HepG2 (cell line): Measurements from ENCODE around the gene SERINC2. TPM values are rescaled to one million over a fixed set of nuclear protein-coding genes. Genes with fewer than 3 reads are reported as not detected.

ENCODE experiments used
- ATAC-seq: fragments of 200-7000 bp; cut with Tn5 transposase; 3 replicates; pipeline ENCODE4 v1.9.1; 2020; ENCODE audit warnings: mild to moderate bottlenecking, moderate library complexity
- BruUV-seq: library from RNA; stranded (reverse); fragments of 400-500 nt; replicated peaks from 2 replicates; lab custom pipeline; 2021; lab: Mats Ljungman, UMichigan
- CTCF ChIA-PET: fragments of 300-600 bp; formaldehyde crosslinking; extraction: SDS; loops from one replicate; lab custom pipeline; 2021; ENCODE audit warnings: low total read pairs, inconsistent platforms, low intra/inter-chr PET ratio; lab: Yijun Ruan, JAX
- POLR2A ChIA-PET: fragments of 350-600 bp; sonication (Branson Sonifier 250); formaldehyde crosslinking; loops from one replicate; lab custom pipeline; 2020; ENCODE audit warnings: antibody characterized with exemption, inconsistent platforms; lab: Yijun Ruan, JAX
- DNase-seq: peaks from one replicate; pipeline ENCODE4 v3.0.0-alpha.2; 2015; ENCODE audit warnings: low spot score
- FAIRE-seq: peaks from 3 replicates; lab custom pipeline; 2011; peaks lifted over from hg19 to GRCh38; lab: Jason Lieb, UNC
- H2AFZ ChIP-seq: one replicate; pipeline ENCODE4 v1.6.1; 2011; ENCODE audit warnings: low read length, inconsistent platforms
- H3K27ac ChIP-seq: fragments of 300-600 bp; 3 replicates; pipeline ENCODE4 v1.8.0; 2011; ENCODE audit warnings: mixed run types, mild to moderate bottlenecking, mixed read lengths, low read length, inconsistent platforms; ENCODE audit not compliant: insufficient read depth; ENCODE audit errors: extremely low read length
- H3K27me3 ChIP-seq, 2 experiments: fragments of 200-600 bp in 1 of 2; 2 replicates in 1 of 2; 3 replicates in 1 of 2; pipeline versions ENCODE4 v1.6.0 to v1.8.0; 2011; ENCODE audit warnings: low read length in 2 of 2, mild to moderate bottlenecking in 2 of 2, moderate library complexity in 2 of 2, inconsistent platforms in 1 of 2; ENCODE audit not compliant: insufficient read depth in 2 of 2, control insufficient read depth in 1 of 2
- H3K36me3 ChIP-seq, 2 experiments: fragments of 200-600 bp in 1 of 2; replicated peaks in 1 of 2; 2 replicates in 1 of 2; 3 replicates in 1 of 2; pipeline versions ENCODE4 v1.5.1 to v1.8.0; 2011; ENCODE audit warnings: low read length in 2 of 2, inconsistent platforms in 1 of 2; ENCODE audit not compliant: insufficient read depth in 2 of 2, control insufficient read depth in 1 of 2
- H3K4me1 ChIP-seq: 2 replicates; pipeline ENCODE4 v1.5.1; 2012; ENCODE audit warnings: low read length, inconsistent platforms; ENCODE audit not compliant: insufficient read depth
- H3K4me2 ChIP-seq: 2 replicates; pipeline ENCODE4 v1.6.0; 2011; ENCODE audit warnings: low read depth, low read length, inconsistent platforms
- H3K4me3 ChIP-seq, 3 experiments: fragments of 200-600 bp in 1 of 3; sonication (generic), shearing (Covaris generic) in 1 of 3; replicated peaks in 1 of 3; 2 replicates each; pipeline ENCODE4 v1.5.1; 2011 to 2016; ENCODE audit warnings: low read length in 3 of 3, inconsistent platforms in 2 of 3, low read depth in 2 of 3, mild to moderate bottlenecking in 2 of 3, control low read depth in 1 of 3, mixed read lengths in 1 of 3; ENCODE audit not compliant: insufficient read depth in 1 of 3
- H3K79me2 ChIP-seq: one replicate; pipeline ENCODE4 v1.6.1; 2011; ENCODE audit warnings: low read length, inconsistent platforms; ENCODE audit not compliant: insufficient read depth
- H3K9ac ChIP-seq: 2 replicates; pipeline ENCODE4 v1.6.0; 2011; ENCODE audit warnings: mild to moderate bottlenecking, low read depth, low read length, inconsistent platforms; ENCODE audit not compliant: insufficient read depth
- H3K9me3 ChIP-seq: 2 replicates; pipeline ENCODE4 v1.5.1; 2012; ENCODE audit warnings: mild to moderate bottlenecking, low read length
- H4K20me1 ChIP-seq: 2 replicates; pipeline ENCODE4 v1.6.0; 2011; ENCODE audit warnings: inconsistent platforms, mild to moderate bottlenecking, low read length, moderate library complexity; ENCODE audit not compliant: insufficient read depth
- ESRRA ChIP-seq: sonication (generic); formaldehyde crosslinking; IDR thresholded peaks from 2 replicates; pipeline ENCODE4 v1.5.1; 2020; ENCODE audit warnings: mild to moderate bottlenecking, low read depth, missing genetic modification reagents
- GPBP1L1 ChIP-seq: sonication (generic); formaldehyde crosslinking; IDR thresholded peaks from 2 replicates; pipeline ENCODE4 v1.5.0; 2020; ENCODE audit warnings: mild to moderate bottlenecking, missing genetic modification reagents
- KLF11 ChIP-seq: IDR thresholded peaks from 2 replicates; pipeline ENCODE4 v1.6.1; 2016; ENCODE audit warnings: missing compliant biosample characterization
- KMT2A ChIP-seq: sonication (generic); formaldehyde crosslinking; IDR thresholded peaks from 2 replicates; pipeline ENCODE4 v1.4.0; 2020; ENCODE audit warnings: missing genetic modification reagents
- MED1 ChIP-seq: sonication (generic); formaldehyde crosslinking; IDR thresholded peaks from 2 replicates; pipeline ENCODE4 v1.4.0; 2020; ENCODE audit warnings: missing genetic modification reagents
- MTA1 ChIP-seq: sonication (generic); formaldehyde crosslinking; IDR thresholded peaks from 2 replicates; pipeline ENCODE4 v1.4.0; 2020; ENCODE audit warnings: missing genetic modification reagents, mild to moderate bottlenecking, borderline replicate concordance
- SAP130 ChIP-seq: IDR thresholded peaks from 2 replicates; pipeline ENCODE4 v1.6.1; 2016; ENCODE audit warnings: low read depth
- TCF7 ChIP-seq: sonication (generic); IDR thresholded peaks from 2 replicates; pipeline ENCODE4 v1.6.1; 2016; ENCODE audit warnings: antibody characterized with exemption, low read depth
- ZFX ChIP-seq: sonication (generic); formaldehyde crosslinking; IDR thresholded peaks from 2 replicates; pipeline ENCODE4 v1.4.0; 2020; ENCODE audit warnings: mild to moderate bottlenecking, low read depth, missing genetic modification reagents, moderate library complexity
- ZNF350 ChIP-seq: sonication (generic); formaldehyde crosslinking; IDR thresholded peaks from 2 replicates; pipeline ENCODE4 v1.4.0; 2020; ENCODE audit warnings: mild to moderate bottlenecking, low read depth, missing genetic modification reagents, borderline replicate concordance
- ZNF614 ChIP-seq: IDR thresholded peaks from 2 replicates; pipeline ENCODE4 v1.6.1; 2018; ENCODE audit warnings: missing biosample characterization, missing genetic modification reagents, inconsistent platforms, borderline replicate concordance
- WGBS: methylation state at CpG from one replicate; pipeline ENCODE4 v1.1.6; 2017; ENCODE audit warnings: low lambda C conversion rate; 5-methylcytosine and 5-hydroxymethylcytosine counted together
- in situ Hi-C: cut with HindIII; loops from 2 replicates; pipeline ENCODE4 v1.10.0; 2017; ENCODE audit warnings: low pct_unique_long_range_greater_than_20kb; ENCODE audit not compliant: extremely low pct_ligation_motif_present
- intact Hi-C: fragments of 100-400 bp; cut with micrococcal nuclease; formaldehyde crosslinking; loops from one replicate; pipeline ENCODE4 v1.10.0; 2022; ENCODE audit not compliant: unreplicated experiment
- polyA plus RNA-seq, 8 experiments: library from polyadenylated mRNA; depleted of rRNA in 3 of 8; stranded (reverse) in 7 of 8; unstranded in 1 of 8; fragments of >200 nt; fragmentation: Illumina TruSeq in 4 of 8; extraction: Trizol in 4 of 8; gene quantifications; 2 replicates each; pipeline versions ENCODE4 v1.2.1 to v1.2.3, GENCODE V29; 2011 to 2016; ENCODE audit warnings: low read depth in 4 of 8, missing spikeins in 1 of 8, mixed read lengths in 1 of 8; ENCODE audit not compliant: insufficient read depth in 1 of 8
- total RNA-seq, 5 experiments: library from RNA; depleted of rRNA; stranded (reverse); fragments of >200 nt; fragmentation: Illumina TruSeq; extraction: Trizol; gene quantifications; 2 replicates each; pipeline ENCODE4 v1.2.3, GENCODE V29; 2016; ENCODE audit warnings: low read depth in 1 of 5
- TF ChIP-seq, protein P1 (sequence below): sonication (generic); IDR thresholded peaks from 2 replicates; pipeline ENCODE4 v1.6.1; 2016; ENCODE audit warnings: low read depth, borderline replicate concordance
- TF ChIP-seq, protein P2 (sequence below): sonication (generic); formaldehyde crosslinking; IDR thresholded peaks from 2 replicates; pipeline ENCODE4 v1.5.1; 2020; ENCODE audit warnings: mild to moderate bottlenecking, moderate library complexity, missing genetic modification reagents
- TF ChIP-seq, protein P3 (sequence below): sonication (generic); formaldehyde crosslinking; IDR thresholded peaks from 2 replicates; pipeline ENCODE4 v1.5.0; 2020; ENCODE audit warnings: mild to moderate bottlenecking, missing genetic modification reagents, borderline replicate concordance
- TF ChIP-seq, protein P4 (sequence below): sonication (generic); formaldehyde crosslinking; IDR thresholded peaks from 2 replicates; pipeline ENCODE4 v1.4.0; 2020; ENCODE audit warnings: missing genetic modification reagents, low read depth, mild to moderate bottlenecking, borderline replicate concordance

SERINC2 gene
- total and polyA plus RNA-seq, 2 of the 13 experiments (the other 11 are each of a cell fraction or from before 2014, with no cell fraction given) = 4.8 to 126 TPM

GRCh38 chr1:31372051-31372450, 41.0 kb upstream of the SERINC2 start:
- H4K20me1 ChIP-seq = no peaks in the 10 kb centered on the region
- 0 out of 5 replicates have a peak, but pooled peaks cover 0 to 1% of the 10 kb centered on the region in 2 experiments for H3K36me3 ChIP-seq
- 58% methylated on average over 2 of the region's 3 CpGs for WGBS
- peaks cover 69% of the 10 kb centered on the region for H3K4me1 ChIP-seq
- in situ Hi-C loops = no loop called here
- ChIA-PET CTCF (no interaction called here), POLR2A (interaction anchor here (0.8 to 1.8 kb wide), 7 partner anchors 11 to 152 kb away, joined by 3 to 8 read pairs (median 4); partner anchors contain the start of genes SNRNP40 and ZCCHC17)
- H3K79me2 ChIP-seq = no peaks in the 10 kb centered on the region
- no peak overlapping the region; a peak in 1 of 6 replicates for H3K4me3 ChIP-seq
- no peak for DNase-seq
- H3K27ac ChIP-seq = no peak overlapping the region
- no TSS peak for BruUV-seq
- TF ChIP-seq MTA1 (CRISPR knock-in tag) (no peak), KLF11 (CRISPR knock-in tag) (peak; percentile 15; the same call in 1 of the 2 replicates), MED1 (CRISPR knock-in tag) (no peak), KMT2A (0 out of 2 replicates have a peak, but pooled peaks have one; percentile 35), ESRRA (CRISPR knock-in tag) (peak; percentile 46; the same call in 1 of the 2 replicates), GPBP1L1 (CRISPR knock-in tag) (no peak), TCF7 (no peak), ZNF350 (CRISPR knock-in tag) (0 out of 2 replicates have a peak, but pooled peaks have one; percentile 6), ZFX (CRISPR knock-in tag) (peak; percentile 67; the same call in 1 of the 2 replicates), SAP130 (0 out of 2 replicates have a peak, but pooled peaks have one; percentile 17), ZNF614 (peak; percentile 35; the same call in 1 of the 2 replicates)
- TF ChIP-seq, protein P1, sequence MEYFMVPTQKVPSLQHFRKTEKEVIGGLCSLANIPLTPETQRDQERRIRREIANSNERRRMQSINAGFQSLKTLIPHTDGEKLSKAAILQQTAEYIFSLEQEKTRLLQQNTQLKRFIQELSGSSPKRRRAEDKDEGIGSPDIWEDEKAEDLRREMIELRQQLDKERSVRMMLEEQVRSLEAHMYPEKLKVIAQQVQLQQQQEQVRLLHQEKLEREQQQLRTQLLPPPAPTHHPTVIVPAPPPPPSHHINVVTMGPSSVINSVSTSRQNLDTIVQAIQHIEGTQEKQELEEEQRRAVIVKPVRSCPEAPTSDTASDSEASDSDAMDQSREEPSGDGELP = peak; percentile 71; the same call in 1 of the 2 replicates
- TF ChIP-seq, protein P2, sequence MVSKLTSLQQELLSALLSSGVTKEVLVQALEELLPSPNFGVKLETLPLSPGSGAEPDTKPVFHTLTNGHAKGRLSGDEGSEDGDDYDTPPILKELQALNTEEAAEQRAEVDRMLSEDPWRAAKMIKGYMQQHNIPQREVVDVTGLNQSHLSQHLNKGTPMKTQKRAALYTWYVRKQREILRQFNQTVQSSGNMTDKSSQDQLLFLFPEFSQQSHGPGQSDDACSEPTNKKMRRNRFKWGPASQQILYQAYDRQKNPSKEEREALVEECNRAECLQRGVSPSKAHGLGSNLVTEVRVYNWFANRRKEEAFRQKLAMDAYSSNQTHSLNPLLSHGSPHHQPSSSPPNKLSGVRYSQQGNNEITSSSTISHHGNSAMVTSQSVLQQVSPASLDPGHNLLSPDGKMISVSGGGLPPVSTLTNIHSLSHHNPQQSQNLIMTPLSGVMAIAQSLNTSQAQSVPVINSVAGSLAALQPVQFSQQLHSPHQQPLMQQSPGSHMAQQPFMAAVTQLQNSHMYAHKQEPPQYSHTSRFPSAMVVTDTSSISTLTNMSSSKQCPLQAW (CRISPR knock-in tag) = 0 out of 2 replicates have a peak, but pooled peaks have one; percentile 3
- TF ChIP-seq, protein P3, sequence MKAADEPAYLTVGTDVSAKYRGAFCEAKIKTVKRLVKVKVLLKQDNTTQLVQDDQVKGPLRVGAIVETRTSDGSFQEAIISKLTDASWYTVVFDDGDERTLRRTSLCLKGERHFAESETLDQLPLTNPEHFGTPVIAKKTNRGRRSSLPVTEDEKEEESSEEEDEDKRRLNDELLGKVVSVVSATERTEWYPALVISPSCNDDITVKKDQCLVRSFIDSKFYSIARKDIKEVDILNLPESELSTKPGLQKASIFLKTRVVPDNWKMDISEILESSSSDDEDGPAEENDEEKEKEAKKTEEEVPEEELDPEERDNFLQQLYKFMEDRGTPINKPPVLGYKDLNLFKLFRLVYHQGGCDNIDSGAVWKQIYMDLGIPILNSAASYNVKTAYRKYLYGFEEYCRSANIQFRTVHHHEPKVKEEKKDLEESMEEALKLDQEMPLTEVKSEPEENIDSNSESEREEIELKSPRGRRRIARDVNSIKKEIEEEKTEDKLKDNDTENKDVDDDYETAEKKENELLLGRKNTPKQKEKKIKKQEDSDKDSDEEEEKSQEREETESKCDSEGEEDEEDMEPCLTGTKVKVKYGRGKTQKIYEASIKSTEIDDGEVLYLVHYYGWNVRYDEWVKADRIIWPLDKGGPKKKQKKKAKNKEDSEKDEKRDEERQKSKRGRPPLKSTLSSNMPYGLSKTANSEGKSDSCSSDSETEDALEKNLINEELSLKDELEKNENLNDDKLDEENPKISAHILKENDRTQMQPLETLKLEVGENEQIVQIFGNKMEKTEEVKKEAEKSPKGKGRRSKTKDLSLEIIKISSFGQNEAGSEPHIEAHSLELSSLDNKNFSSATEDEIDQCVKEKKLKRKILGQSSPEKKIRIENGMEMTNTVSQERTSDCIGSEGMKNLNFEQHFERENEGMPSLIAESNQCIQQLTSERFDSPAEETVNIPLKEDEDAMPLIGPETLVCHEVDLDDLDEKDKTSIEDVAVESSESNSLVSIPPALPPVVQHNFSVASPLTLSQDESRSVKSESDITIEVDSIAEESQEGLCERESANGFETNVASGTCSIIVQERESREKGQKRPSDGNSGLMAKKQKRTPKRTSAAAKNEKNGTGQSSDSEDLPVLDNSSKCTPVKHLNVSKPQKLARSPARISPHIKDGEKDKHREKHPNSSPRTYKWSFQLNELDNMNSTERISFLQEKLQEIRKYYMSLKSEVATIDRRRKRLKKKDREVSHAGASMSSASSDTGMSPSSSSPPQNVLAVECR (CRISPR knock-in tag) = peak; percentile 25; the same call in 1 of the 2 replicates
- TF ChIP-seq, protein P4, sequence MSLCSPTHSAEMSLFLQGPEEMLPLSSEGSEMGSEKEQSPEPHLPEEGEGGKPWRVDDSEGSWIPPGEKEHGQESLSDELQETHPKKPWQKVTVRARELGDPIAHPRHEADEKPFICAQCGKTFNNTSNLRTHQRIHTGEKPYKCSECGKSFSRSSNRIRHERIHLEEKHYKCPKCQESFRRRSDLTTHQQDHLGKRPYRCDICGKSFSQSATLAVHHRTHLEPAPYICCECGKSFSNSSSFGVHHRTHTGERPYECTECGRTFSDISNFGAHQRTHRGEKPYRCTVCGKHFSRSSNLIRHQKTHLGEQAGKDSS (CRISPR knock-in tag) = no peak
- TF ChIP-seq, all 625 proteins: peak for 10
- peak overlapping the region; percentile 96 for H3K4me2 ChIP-seq
- no peaks in the 10 kb centered on the region for H3K9me3 ChIP-seq
- no peak overlapping the region for H2AFZ ChIP-seq
- H3K9ac ChIP-seq = no peak overlapping the region
- ATAC-seq = peak; percentile 18; the same call in 2 of the 3 replicates
- FAIRE-seq = peak; percentile 4
- intact Hi-C loops = no loop called here
- no peaks in the 10 kb centered on the region for H3K27me3 ChIP-seq
